Ascending aorta (tissue), 2 donors: ENCODE data around the gene ETV5. TPM values are rescaled to one million over a fixed set of nuclear protein-coding genes. Genes with fewer than 3 reads are reported as not detected.

Experiments
- DNase-seq, 2 donors: peaks; one replicate each; pipeline ENCODE4 v3.0.0-alpha.2; 2019; ENCODE audit warnings: low spot score in 2 of 2
- H3K27ac ChIP-seq, 2 donors: fragments of 200-600 bp; sonication (generic); one replicate each; pipeline ENCODE4 v1.5.1; 2016 to 2017; ENCODE audit warnings: mild to moderate bottlenecking in 1 of 2
- H3K27me3 ChIP-seq: fragments of 200-600 bp; sonication (generic); one replicate; pipeline ENCODE4 v1.5.1; 2017
- H3K36me3 ChIP-seq, 2 donors: fragments of 200-600 bp; sonication (generic); one replicate each; pipeline ENCODE4 v1.5.1; 2016
- H3K4me1 ChIP-seq, 2 donors: fragments of 200-600 bp; sonication (generic); one replicate each; pipeline ENCODE4 v1.5.1; 2016 to 2017; ENCODE audit warnings: mild to moderate bottlenecking in 1 of 2
- H3K4me3 ChIP-seq, 2 donors: fragments of 200-600 bp; sonication (generic); one replicate each; pipeline ENCODE4 v1.5.1; 2016 to 2017; ENCODE audit warnings: mild to moderate bottlenecking in 1 of 2
- H3K9me3 ChIP-seq, 2 donors: fragments of 200-600 bp; sonication (generic); one replicate each; pipeline ENCODE4 v1.5.1; 2016
- CTCF ChIP-seq, 3 experiments: fragments of 200-600 bp in 2 of 3; fragments of 450-650 bp in 1 of 3; sonication (generic) in 2 of 3; IDR thresholded peaks; one replicate each; pipeline ENCODE4 v1.5.1; 2016 to 2019; ENCODE audit warnings: antibody characterized with exemption in 3 of 3, mild to moderate bottlenecking in 1 of 3, moderate library complexity in 1 of 3
- intact Hi-C: fragments of 100-400 bp; cut with DNase I; formaldehyde crosslinking; loops from one replicate; pipeline ENCODE4 v1.15.1; 2023
- total RNA-seq: library from RNA; depleted of rRNA; stranded (reverse); fragments of >200 nt; gene quantifications from one replicate; pipeline ENCODE4 v1.1.0, GENCODE V29; 2016

ETV5 gene
- total RNA-seq, 1 donor from 2014 or later = 15.8 TPM

GRCh38 chr3:186141790-186142189 is 32.9 kb upstream of the ETV5 start:
- no peak overlapping the region for H3K27ac ChIP-seq
- H3K4me3 ChIP-seq = no peak overlapping the region
- H3K4me1 ChIP-seq = no peaks in the 10 kb centered on the region
- no peaks in the 10 kb centered on the region for H3K9me3 ChIP-seq
- H3K36me3 ChIP-seq = no peaks in the 10 kb centered on the region
- no peaks in the 10 kb centered on the region for H3K27me3 ChIP-seq
- DNase-seq = peak in 1 of 2 donors; percentile 5
- intact Hi-C loops = no loop called here
- no peak for TF ChIP-seq CTCF (IDR thresholded peaks at IDR 0.05)

GRCh38 chr3:186138272-186138981 is 29.5 kb upstream of the ETV5 start:
- Histone ChIP-seq H3K4me3 (no peak overlapping the region), H3K4me1 (no peaks in the 10 kb centered on the region), H3K27ac (no peak overlapping the region), H3K9me3 (no peaks in the 10 kb centered on the region), H3K36me3 (no peaks in the 10 kb centered on the region), H3K27me3 (no peaks in the 10 kb centered on the region)
- peak in 1 of 2 donors; percentile 50 for DNase-seq
- TF ChIP-seq CTCF (IDR thresholded peaks at IDR 0.05) = no peak
- intact Hi-C loops = no loop called here

DNA sequence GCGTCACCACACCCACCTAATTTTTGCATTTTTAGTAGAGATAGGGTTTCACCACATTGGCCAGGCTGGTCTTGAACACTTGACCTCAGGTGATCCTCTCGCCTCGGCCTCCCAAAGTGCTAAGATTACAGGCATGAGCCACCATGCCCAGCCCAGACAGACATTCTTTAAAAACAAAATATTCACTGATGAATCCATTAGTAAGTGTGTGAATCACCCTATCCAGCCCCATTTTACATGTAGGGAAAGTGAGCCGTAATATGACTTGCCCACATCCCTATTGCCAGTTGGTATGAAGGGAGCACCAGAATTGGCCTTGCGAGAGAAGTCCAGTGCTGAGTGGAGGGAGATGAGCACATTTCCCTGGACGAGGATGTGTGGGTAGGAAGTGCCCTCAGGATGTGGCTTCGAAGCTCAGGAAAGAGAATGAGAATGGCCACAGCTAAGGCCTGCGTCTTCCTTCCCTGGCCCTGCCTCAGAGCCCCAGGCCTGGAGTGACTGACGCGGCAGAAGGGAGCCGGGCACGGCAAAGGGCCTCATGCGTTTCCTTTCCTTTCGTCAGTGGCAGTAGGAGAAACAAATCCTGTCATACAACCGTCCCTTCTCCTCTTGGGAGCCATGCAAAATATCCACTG is 28.3 kb upstream of the ETV5 start:
- TF ChIP-seq CTCF (IDR thresholded peaks at IDR 0.05) = no peak
- Histone ChIP-seq H3K27ac (no peak overlapping the region), H3K9me3 (no peaks in the 10 kb centered on the region), H3K4me1 (no peaks in the 10 kb centered on the region), H3K36me3 (no peaks in the 10 kb centered on the region), H3K4me3 (no peak overlapping the region), H3K27me3 (no peaks in the 10 kb centered on the region)
- DNase-seq = peak in 1 of 2 donors; percentile 55
- intact Hi-C loops = no loop called here

GRCh38 chr3:186133980-186134379 is 25.1 kb upstream of the ETV5 start:
- no peak overlapping the region for H3K4me3 ChIP-seq
- no peak for TF ChIP-seq CTCF (IDR thresholded peaks at IDR 0.05)
- H3K27ac ChIP-seq = no peak overlapping the region
- H3K36me3 ChIP-seq = no peaks in the 10 kb centered on the region
- intact Hi-C loops = no loop called here
- no peaks in the 10 kb centered on the region for H3K27me3 ChIP-seq
- no peaks in the 10 kb centered on the region for H3K4me1 ChIP-seq
- no peaks in the 10 kb centered on the region for H3K9me3 ChIP-seq
- DNase-seq = peak in 1 of 2 donors; percentile 21

DNA sequence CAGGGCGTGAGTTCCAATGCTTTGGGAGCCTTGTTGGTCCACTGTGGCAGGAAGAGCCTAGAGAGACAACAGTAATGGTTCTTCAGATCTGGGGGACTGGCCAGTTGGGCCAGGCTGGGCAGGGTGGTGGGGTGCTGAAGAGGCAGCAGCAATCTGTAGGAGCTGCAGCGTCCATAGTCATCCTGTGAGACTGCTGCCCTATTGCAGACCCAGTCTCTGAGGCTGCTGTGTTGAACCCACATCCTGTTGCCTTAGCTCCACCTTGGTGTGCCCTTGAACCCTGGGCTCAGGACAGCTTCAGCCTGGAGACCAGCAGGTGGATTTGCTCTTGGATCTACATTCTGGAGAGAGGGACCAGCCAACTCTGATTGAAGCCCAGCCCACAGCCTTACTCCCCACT is 23.6 kb upstream of the ETV5 start:
- intact Hi-C loops = no loop called here
- Histone ChIP-seq H3K4me3 (no peak overlapping the region), H3K4me1 (no peaks in the 10 kb centered on the region), H3K27ac (no peak overlapping the region), H3K36me3 (no peaks in the 10 kb centered on the region), H3K9me3 (no peaks in the 10 kb centered on the region), H3K27me3 (no peaks in the 10 kb centered on the region)
- peak in 1 of 2 donors; percentile 42 for DNase-seq
- TF ChIP-seq CTCF (IDR thresholded peaks at IDR 0.05) = no peak
